MG63 (cell line): ENCODE data around the gene EVA1B. TPM values are rescaled to one million over a fixed set of nuclear protein-coding genes. Genes with fewer than 3 reads are reported as not detected.

Experiments used
- DNase-seq: peaks from one replicate; pipeline ENCODE4 v3.0.0-alpha.2; 2020
- H3K27me3 ChIP-seq: fragments of 250-450 bp; sonication (Bioruptor Pico); 2 replicates; pipeline ENCODE4 v1.5.1; 2020; ENCODE audit warnings: mild to moderate bottlenecking, moderate library complexity
- H3K36me3 ChIP-seq: fragments of 250-450 bp; sonication (Bioruptor Pico); 2 replicates; pipeline ENCODE4 v1.5.1; 2020; ENCODE audit warnings: mild to moderate bottlenecking, moderate library complexity
- H3K4me3 ChIP-seq: fragments of 250-450 bp; sonication (Bioruptor Pico); 2 replicates; pipeline ENCODE4 v1.5.1; 2020; ENCODE audit warnings: mild to moderate bottlenecking, moderate library complexity
- H3K9me3 ChIP-seq: fragments of 250-450 bp; sonication (Bioruptor Pico); 2 replicates; pipeline ENCODE4 v1.5.1; 2020; ENCODE audit warnings: mild to moderate bottlenecking, moderate library complexity
- total RNA-seq: library from RNA; depleted of rRNA; stranded (reverse); fragments of >200 nt; shearing (Covaris generic); gene quantifications from 2 replicates; pipeline ENCODE4 v1.2.3, GENCODE V29; 2014; ENCODE audit warnings: low replicate concordance; rRNA removed

EVA1B gene
- total RNA-seq, 1 experiment from 2014 or later = 7.0 TPM

DNA sequence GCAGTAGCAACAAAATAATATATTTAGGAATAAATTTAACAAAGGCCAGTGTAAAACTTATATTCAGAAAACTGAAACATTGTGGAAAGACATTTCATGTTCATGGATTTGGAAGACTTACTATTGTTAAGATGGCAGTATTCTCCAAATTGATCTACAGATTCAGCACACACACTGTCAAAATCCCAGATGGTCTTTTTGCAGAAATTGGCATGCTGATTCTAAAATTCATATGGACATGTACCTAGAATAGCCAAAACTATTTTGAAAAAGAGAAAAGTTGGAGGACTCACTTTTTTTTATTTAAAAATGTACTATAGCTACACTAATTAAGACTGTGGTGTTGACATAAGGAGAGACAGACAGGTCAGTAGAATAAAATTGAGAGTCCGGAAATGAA lies 49.2 kb downstream of the EVA1B start:
- H3K27me3 ChIP-seq = no peaks in the 10 kb centered on the region
- no peaks in the 10 kb centered on the region for H3K9me3 ChIP-seq
- peaks cover 48% of the 10 kb centered on the region for H3K36me3 ChIP-seq
- H3K4me3 ChIP-seq = no peak overlapping the region
- no peak for DNase-seq

- no peak for DNase-seq
- no peaks in the 10 kb centered on the region for H3K9me3 ChIP-seq
- peaks cover 51% of the 10 kb centered on the region for H3K36me3 ChIP-seq
- no peak overlapping the region for H3K4me3 ChIP-seq
- no peaks in the 10 kb centered on the region for H3K27me3 ChIP-seq
These were observed 50.4 kb downstream of the EVA1B start for GRCh38 chr1:36273024-36273423.

Other genes with a start within 250 kb of the EVA1B start
- not detected in 2 replicates for gene TEKT2, start 239.6 kb downstream of the EVA1B start, total RNA-seq
- gene ADPRS, start 234.8 kb downstream of the EVA1B start, total RNA-seq = 64.5 and 65.4 TPM in 2 replicates
- gene COL8A2, start 198.4 kb downstream of the EVA1B start, total RNA-seq = 0.99 and 1.4 TPM in 2 replicates
- gene TRAPPC3, start 174.2 kb downstream of the EVA1B start, total RNA-seq = 158 and 194 TPM in 2 replicates
- gene MAP7D1, start 167.5 kb downstream of the EVA1B start, total RNA-seq = 104 and 154 TPM in 2 replicates
- gene THRAP3, start 99.2 kb downstream of the EVA1B start, total RNA-seq = 77.6 and 84.6 TPM in 2 replicates
- gene SH3D21, start 17.3 kb downstream of the EVA1B start, total RNA-seq = 0.03 TPM in 1 of 2 replicates, not detected in the other
- 10.0 and 13.2 TPM in 2 replicates for gene STK40, start 62.3 kb upstream of the EVA1B start, total RNA-seq
- 32.0 and 53.7 TPM in 2 replicates for gene LSM10, start 74.3 kb upstream of the EVA1B start, total RNA-seq
- 5.7 and 10.5 TPM in 2 replicates for gene OSCP1, start 126.8 kb upstream of the EVA1B start, total RNA-seq
- gene MRPS15, start 140.7 kb upstream of the EVA1B start, total RNA-seq = 104 and 113 TPM in 2 replicates
- gene CSF3R, start 159.3 kb upstream of the EVA1B start, total RNA-seq = not detected in 2 replicates